ENCODE measurements around the gene COQ8B. TPM values are rescaled to one million over a fixed set of nuclear protein-coding genes. Genes with fewer than 3 reads are reported as not detected.
"Not testable (repeated sequence)": the region's sequence is repeated elsewhere in the genome, so short reads cannot be mapped to it uniquely, and the experiment has no call there.

Gene COQ8B
- total RNA-seq, 1 donor from 2014 or later = 38.5 TPM

DNA sequence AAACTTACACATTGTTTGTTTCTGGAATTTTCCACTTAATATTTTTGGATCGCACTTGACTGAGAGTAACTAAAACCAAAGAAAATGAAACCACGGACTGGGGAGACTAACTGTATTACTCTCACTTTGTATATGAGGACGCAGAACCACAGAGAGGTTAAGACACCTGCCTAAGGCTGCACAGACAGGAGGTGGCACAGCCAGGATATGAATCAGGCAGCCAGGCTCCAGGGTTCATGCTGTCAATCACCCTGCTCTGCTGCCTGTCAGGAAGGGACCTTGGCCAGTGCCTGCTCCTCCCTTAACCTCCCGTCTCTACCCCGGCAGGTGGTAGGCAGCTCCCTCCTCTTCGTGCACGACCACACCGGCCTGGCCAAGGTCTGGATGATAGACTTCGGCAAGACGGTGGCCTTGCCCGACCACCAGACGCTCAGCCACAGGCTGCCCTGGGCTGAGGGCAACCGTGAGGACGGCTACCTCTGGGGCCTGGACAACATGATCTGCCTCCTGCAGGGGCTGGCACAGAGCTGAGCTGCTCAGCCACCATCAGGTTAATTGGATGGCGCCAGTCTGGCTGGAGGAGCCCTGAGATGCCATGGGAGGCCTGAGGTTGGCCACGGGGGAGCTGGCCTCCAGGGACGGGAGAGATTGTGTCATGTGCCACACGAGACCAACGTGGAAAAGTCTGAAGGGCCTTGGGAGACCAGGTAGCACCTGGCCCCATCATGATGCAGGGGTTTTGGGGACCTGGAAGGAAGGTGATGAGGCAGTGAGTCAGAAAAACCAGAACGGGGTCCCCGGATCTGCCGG is 22.5 kb upstream of the COQ8B start:
- DNase-seq (no peak), ATAC-seq (ENCODE audit: low read depth) (no peak)
- Mint-ChIP-seq H3K27me3 (no peaks in the 10 kb centered on the region), H3K4me3 (no peak overlapping the region), H3K36me3 (ENCODE audit: low read depth) (peaks cover 53% of the 10 kb centered on the region), H3K4me1 (peaks cover 3% of the 10 kb centered on the region), H3K27ac (no peak overlapping the region), H3K9me3 (no peaks in the 10 kb centered on the region)
- TF ChIP-seq, protein P1, sequence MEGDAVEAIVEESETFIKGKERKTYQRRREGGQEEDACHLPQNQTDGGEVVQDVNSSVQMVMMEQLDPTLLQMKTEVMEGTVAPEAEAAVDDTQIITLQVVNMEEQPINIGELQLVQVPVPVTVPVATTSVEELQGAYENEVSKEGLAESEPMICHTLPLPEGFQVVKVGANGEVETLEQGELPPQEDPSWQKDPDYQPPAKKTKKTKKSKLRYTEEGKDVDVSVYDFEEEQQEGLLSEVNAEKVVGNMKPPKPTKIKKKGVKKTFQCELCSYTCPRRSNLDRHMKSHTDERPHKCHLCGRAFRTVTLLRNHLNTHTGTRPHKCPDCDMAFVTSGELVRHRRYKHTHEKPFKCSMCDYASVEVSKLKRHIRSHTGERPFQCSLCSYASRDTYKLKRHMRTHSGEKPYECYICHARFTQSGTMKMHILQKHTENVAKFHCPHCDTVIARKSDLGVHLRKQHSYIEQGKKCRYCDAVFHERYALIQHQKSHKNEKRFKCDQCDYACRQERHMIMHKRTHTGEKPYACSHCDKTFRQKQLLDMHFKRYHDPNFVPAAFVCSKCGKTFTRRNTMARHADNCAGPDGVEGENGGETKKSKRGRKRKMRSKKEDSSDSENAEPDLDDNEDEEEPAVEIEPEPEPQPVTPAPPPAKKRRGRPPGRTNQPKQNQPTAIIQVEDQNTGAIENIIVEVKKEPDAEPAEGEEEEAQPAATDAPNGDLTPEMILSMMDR (IDR thresholded peaks at IDR 0.05) = no peak
- intact Hi-C loops (cut with micrococcal nuclease) = no loop called here
- CTCF ChIA-PET = no interaction called here
- POLR2A ChIA-PET = interaction anchor here (0.6 to 1.2 kb wide), 2 partner anchors 11 to 12 kb away, joined by 3 to 5 read pairs; partner anchors contain the start of gene ACTMAP

GRCh38 chr19:40737102-40737644 is 20.5 kb upstream of the COQ8B start:
- H3K27me3 Mint-ChIP-seq = no peaks in the 10 kb centered on the region
- peaks cover 71% of the 10 kb centered on the region for H3K36me3 Mint-ChIP-seq (ENCODE audit: low read depth)
- TF ChIP-seq, protein P1 (IDR thresholded peaks at IDR 0.05) = no peak
- H3K27ac Mint-ChIP-seq = no peak overlapping the region
- H3K4me3 Mint-ChIP-seq = no peak overlapping the region
- peaks cover 3% of the 10 kb centered on the region for H3K4me1 Mint-ChIP-seq
- ChIA-PET POLR2A (no interaction called here), CTCF (no interaction called here)
- no peak for DNase-seq
- H3K9me3 Mint-ChIP-seq = no peaks in the 10 kb centered on the region
- intact Hi-C loops (cut with micrococcal nuclease) = no loop called here
- ATAC-seq (ENCODE audit: low read depth) = no peak

DNA sequence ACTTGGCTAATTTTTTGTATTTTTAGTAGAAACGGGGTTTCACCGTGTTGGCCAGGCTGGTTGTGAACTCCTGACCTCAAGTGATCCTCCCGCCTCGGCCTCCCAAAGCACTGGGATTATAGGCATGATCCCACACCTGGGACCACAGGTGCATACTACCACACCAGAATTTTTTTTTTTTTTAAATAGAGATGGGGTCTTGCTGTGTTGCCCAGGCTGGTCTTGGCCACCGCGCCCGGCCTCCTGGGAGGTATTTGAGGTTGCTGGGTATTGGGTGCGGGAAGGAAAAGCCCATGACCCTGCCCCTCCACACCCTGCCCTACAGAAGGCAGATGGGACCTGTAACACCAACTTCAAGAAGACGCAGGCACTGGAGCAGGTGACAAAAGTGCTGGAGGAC is 20.0 kb upstream of the COQ8B start:
- Mint-ChIP-seq H3K4me3 (no peak overlapping the region), H3K27ac (no peak overlapping the region), H3K4me1 (no peaks in the 10 kb centered on the region), H3K36me3 (ENCODE audit: low read depth) (peaks cover 75% of the 10 kb centered on the region), H3K9me3 (no peaks in the 10 kb centered on the region), H3K27me3 (no peaks in the 10 kb centered on the region)
- intact Hi-C loops (cut with micrococcal nuclease) = no loop called here
- ChIA-PET CTCF (no interaction called here), POLR2A (no interaction called here)
- no peak for DNase-seq
- ATAC-seq (ENCODE audit: low read depth) = no peak
- TF ChIP-seq, protein P1 (IDR thresholded peaks at IDR 0.05) = no peak

GRCh38 chr19:40735013-40735771 is 18.5 kb upstream of the COQ8B start:
- intact Hi-C loops (cut with micrococcal nuclease) = no loop called here
- Mint-ChIP-seq H3K9me3 (no peaks in the 10 kb centered on the region), H3K27ac (no peak overlapping the region), H3K4me3 (no peak overlapping the region), H3K36me3 (ENCODE audit: low read depth) (peaks cover 84% of the 10 kb centered on the region), H3K27me3 (no peaks in the 10 kb centered on the region), H3K4me1 (no peaks in the 10 kb centered on the region)
- CTCF ChIA-PET = interaction anchor here (1.3 kb wide), 1 partner anchor 72 kb away, joined by 4 read pairs; no protein-coding TSS in a partner anchor
- no peak for DNase-seq
- TF ChIP-seq, protein P1 (IDR thresholded peaks at IDR 0.05) = no peak
- POLR2A ChIA-PET = interaction anchor here (0.7 kb wide), 1 partner anchor 20 kb away, joined by 3 read pairs; no protein-coding TSS in a partner anchor
- ATAC-seq (ENCODE audit: low read depth) = no peak

DNA sequence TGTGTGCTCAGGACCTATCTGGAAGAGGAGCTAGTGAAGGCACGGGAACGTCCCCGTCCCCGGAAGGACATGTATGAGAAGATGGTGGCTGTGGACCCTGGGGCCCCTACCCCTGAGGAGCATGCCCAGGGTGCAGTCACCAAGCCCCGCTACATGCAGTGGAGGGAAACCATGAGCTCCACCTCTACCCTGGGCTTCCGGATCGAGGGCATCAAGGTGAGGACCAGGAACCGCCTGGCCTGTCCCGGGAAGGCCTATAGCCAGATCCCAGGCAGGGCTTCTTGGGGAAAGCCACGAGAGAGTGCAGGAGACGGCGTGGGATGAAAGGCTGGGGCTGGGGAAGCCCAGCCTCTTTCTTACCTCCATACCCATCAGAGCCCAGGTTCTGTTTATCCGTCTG is 16.5 kb upstream of the COQ8B start:
- Mint-ChIP-seq H3K27ac (no peak overlapping the region), H3K4me1 (no peaks in the 10 kb centered on the region), H3K9me3 (no peaks in the 10 kb centered on the region), H3K27me3 (no peaks in the 10 kb centered on the region), H3K36me3 (ENCODE audit: low read depth) (peaks cover 81% of the 10 kb centered on the region), H3K4me3 (no peak overlapping the region)
- ChIA-PET CTCF (no interaction called here), POLR2A (interaction anchor here (0.6 kb wide), 1 partner anchor 17 kb away, joined by 3 read pairs; the partner anchor contains the start of gene ACTMAP)
- intact Hi-C loops (cut with micrococcal nuclease) = no loop called here
- DNase-seq = no peak
- ATAC-seq (ENCODE audit: low read depth) = no peak
- TF ChIP-seq, protein P1 (IDR thresholded peaks at IDR 0.05) = no peak

DNA sequence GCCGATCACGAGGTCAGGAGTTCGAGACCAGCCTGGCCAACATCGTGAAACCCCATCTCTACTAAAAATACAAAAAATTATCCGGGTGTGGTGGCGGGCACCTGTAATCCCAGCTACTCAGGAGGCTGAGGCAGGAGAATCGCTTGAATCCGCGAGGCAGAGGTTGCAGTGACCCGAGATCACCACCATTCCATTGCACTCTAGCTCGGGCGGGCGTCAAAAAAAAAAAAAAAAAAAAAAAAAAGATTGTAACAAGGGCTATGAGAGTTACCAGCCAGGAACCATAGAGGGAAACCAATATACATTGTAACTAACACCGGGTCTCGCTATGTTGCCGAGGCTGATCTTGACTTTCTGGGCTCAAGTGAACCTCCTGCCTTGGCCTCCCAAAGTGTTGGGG is 15.6 kb upstream of the COQ8B start:
- POLR2A ChIA-PET = interaction anchor here (0.6 to 0.7 kb wide), 3 partner anchors 13 to 422 kb away, joined by 3 to 4 read pairs (median 3); no protein-coding TSS in a partner anchor
- CTCF ChIA-PET, H3K27me3 Mint-ChIP-seq: not testable (repeated sequence)

GRCh38 chr19:40730065-40730464 is 13.4 kb upstream of the COQ8B start:
- H3K4me3 Mint-ChIP-seq; H3K27me3 Mint-ChIP-seq; H3K4me1 Mint-ChIP-seq; H3K27ac Mint-ChIP-seq; DNase-seq; ATAC-seq (ENCODE audit: low read depth); H3K9me3 Mint-ChIP-seq; CTCF ChIA-PET; intact Hi-C loops (cut with micrococcal nuclease): not testable (repeated sequence)
- POLR2A ChIA-PET = interaction anchor here (0.5 kb wide), 1 partner anchor 11 kb away, joined by 4 read pairs; no protein-coding TSS in a partner anchor
- peaks cover 80% of the 10 kb centered on the region for H3K36me3 Mint-ChIP-seq (ENCODE audit: low read depth)

More for the DNA sequence above, 15.6 kb upstream of the COQ8B start:
- intact Hi-C loops (cut with micrococcal nuclease); DNase-seq; H3K27ac Mint-ChIP-seq; H3K4me3 Mint-ChIP-seq; ATAC-seq (ENCODE audit: low read depth); H3K4me1 Mint-ChIP-seq; H3K9me3 Mint-ChIP-seq: not testable (repeated sequence)
- H3K36me3 Mint-ChIP-seq (ENCODE audit: low read depth) = peaks cover 84% of the 10 kb centered on the region

Data from activated B cell treated with CpG ODN at 0.5 μM for 24 hours (primary cell).